ENCODE results near the gene NACA2. TPM values are rescaled to one million over a fixed set of nuclear protein-coding genes. Genes with fewer than 3 reads are reported as not detected.

NACA2 gene
- total RNA-seq, 1 experiment from 2014 or later: not detected

- ChIA-PET CTCF (interaction anchor here (0.6 to 4.8 kb wide), 26 partner anchors 9 to 854 kb away, joined by 3 to 60 read pairs (median 5); no protein-coding TSS in a partner anchor), POLR2A (interaction anchor here (1.2 to 1.5 kb wide), 3 partner anchors 9 to 154 kb away, joined by 3 to 4 read pairs (median 3); no protein-coding TSS in a partner anchor), RAD21 (ENCODE audit: low non-redundant PET in 1 of 2, low total read pairs in 2 of 2, uncharacterized antibody in 2 of 2, unreplicated experiment in 2 of 2) (interaction anchor here (0.8 to 2.7 kb wide), 7 partner anchors 107 to 535 kb away, joined by 3 to 11 read pairs (median 4); no protein-coding TSS in a partner anchor)
- H3K36me3 ChIP-seq (ENCODE audit: control insufficient read depth in 1 of 2, insufficient read depth in 2 of 2, low read length in 2 of 2): no peaks in the 10 kb centered on the region
- intact Hi-C loops (cut with micrococcal nuclease): loop anchor here (1.0 to 10.0 kb wide), 4 partner anchors 162 to 850 kb away; no protein-coding TSS in a partner anchor
- H4K20me1 ChIP-seq (ENCODE audit: insufficient read depth): no peaks in the 10 kb centered on the region
- H3K79me2 ChIP-seq (ENCODE audit: insufficient read depth, low read length): no peaks in the 10 kb centered on the region
- ATAC-seq: peak; percentile 92
- DNase-seq (ENCODE audit: low read depth, low spot score): peak; percentile 74
- peak overlapping the region in 1 of 2 experiments; percentile 6; a peak in 2 of 4 replicates for H3K4me3 ChIP-seq (replicated peaks in 1 of 2; ENCODE audit: low read depth in 1 of 2, low read length in 2 of 2)
- H2AFZ ChIP-seq (ENCODE audit: low read depth, low read length, poor library complexity, severe bottlenecking): peak overlapping the region; percentile 97
- H3K27me3 ChIP-seq (ENCODE audit: insufficient read depth, low read length): no peaks in the 10 kb centered on the region
- peaks cover 27 to 40% of the 10 kb centered on the region in 2 experiments for H3K4me1 ChIP-seq (ENCODE audit: control insufficient read depth in 1 of 2, insufficient read depth in 2 of 2, low read length in 2 of 2)
- H3K9me2 ChIP-seq (ENCODE audit: insufficient read depth): no peaks in the 10 kb centered on the region
- H3K9ac ChIP-seq (ENCODE audit: low read length): peak overlapping the region; percentile 18
- BruUV-seq (replicated peaks): no TSS peak
- peak overlapping the region; percentile 66 for H3K27ac ChIP-seq (ENCODE audit: low read depth, low read length)
- no peaks in the 10 kb centered on the region for H3K9me3 ChIP-seq (ENCODE audit: control insufficient read depth in 1 of 2, insufficient read depth in 1 of 2, low read depth in 1 of 2, low read length in 2 of 2)
- peak overlapping the region; percentile 48 for H3K4me2 ChIP-seq (ENCODE audit: low read length)
- TF ChIP-seq ZFX (IDR thresholded peaks at IDR 0.05) (peak; percentile 27; the same call in 1 of the 2 replicates), POLR2AphosphoS5 (IDR thresholded peaks at IDR 0.05; ENCODE audit: low read depth, low read length) (no peak), EZH2 (IDR thresholded peaks at IDR 0.05) (no peak), REST (IDR thresholded peaks at IDR 0.05; ENCODE audit: low read depth) (no peak), TCF7L2 (IDR thresholded peaks at IDR 0.05; ENCODE audit: borderline replicate concordance, extremely low read depth, insufficient read depth, insufficient read length) (no peak), RAD21 (IDR thresholded peaks at IDR 0.05; ENCODE audit: low read depth) (peak; percentile 96), ATF3 (IDR thresholded peaks at IDR 0.05) (no peak), ZNF274 (IDR thresholded peaks at IDR 0.05; ENCODE audit: low read depth, low read length) (no peak), YY1 (IDR thresholded peaks at IDR 0.05; ENCODE audit: extremely low read depth, insufficient replicate concordance, low read depth, low read length) (no peak), SRF (IDR thresholded peaks at IDR 0.05; ENCODE audit: low read depth) (no peak), CEBPB (IDR thresholded peaks at IDR 0.05; ENCODE audit: low read depth) (no peak), ELF1 (IDR thresholded peaks at IDR 0.05; ENCODE audit: borderline replicate concordance, low read depth) (no peak), EGR1 (IDR thresholded peaks at IDR 0.05; ENCODE audit: low read depth) (no peak), MAX (IDR thresholded peaks at IDR 0.05) (peak; percentile 28; the same call in 1 of the 2 replicates), SP1 (IDR thresholded peaks at IDR 0.05; ENCODE audit: low read depth) (no peak), CBX3 (IDR thresholded peaks at IDR 0.05; ENCODE audit: low read depth) (peak; percentile 75; the same call in 1 of the 2 replicates), EZH2phosphoT487 (IDR thresholded peaks at IDR 0.05; ENCODE audit: borderline replicate concordance) (no peak), SIN3A (IDR thresholded peaks at IDR 0.05; ENCODE audit: low read depth) (no peak), FOSL1 (IDR thresholded peaks at IDR 0.05; ENCODE audit: low read depth) (no peak), CTCF (IDR thresholded peaks at IDR 0.05 in 2 of 3, conservative IDR thresholded peaks at IDR 0.05 in 1 of 3; ENCODE audit: borderline replicate concordance in 1 of 3, insufficient read depth in 1 of 3, low read depth in 2 of 3, low read length in 2 of 3) (peak; percentile 57 to 89 (median 67))
Measured at GRCh38 chr17:61574542-61575351, 16.3 kb downstream of the NACA2 start.
